GM18873 (cell line): Measurements from ENCODE around the gene DMRT3.
"Not testable (repeated sequence)": the region's sequence is repeated elsewhere in the genome, so short reads cannot be mapped to it uniquely, and the experiment has no call there.

Experiments used
- ATAC-seq: cut with Tn5 transposase; IDR thresholded peaks from one replicate; pipeline ENCODE4 v1.9.1; 2021; ENCODE audit warnings: mild to moderate bottlenecking, moderate library complexity, moderate number of reproducible peaks; ENCODE audit not compliant: unreplicated experiment, low FRiP score

The DMRT3 gene

DNA sequence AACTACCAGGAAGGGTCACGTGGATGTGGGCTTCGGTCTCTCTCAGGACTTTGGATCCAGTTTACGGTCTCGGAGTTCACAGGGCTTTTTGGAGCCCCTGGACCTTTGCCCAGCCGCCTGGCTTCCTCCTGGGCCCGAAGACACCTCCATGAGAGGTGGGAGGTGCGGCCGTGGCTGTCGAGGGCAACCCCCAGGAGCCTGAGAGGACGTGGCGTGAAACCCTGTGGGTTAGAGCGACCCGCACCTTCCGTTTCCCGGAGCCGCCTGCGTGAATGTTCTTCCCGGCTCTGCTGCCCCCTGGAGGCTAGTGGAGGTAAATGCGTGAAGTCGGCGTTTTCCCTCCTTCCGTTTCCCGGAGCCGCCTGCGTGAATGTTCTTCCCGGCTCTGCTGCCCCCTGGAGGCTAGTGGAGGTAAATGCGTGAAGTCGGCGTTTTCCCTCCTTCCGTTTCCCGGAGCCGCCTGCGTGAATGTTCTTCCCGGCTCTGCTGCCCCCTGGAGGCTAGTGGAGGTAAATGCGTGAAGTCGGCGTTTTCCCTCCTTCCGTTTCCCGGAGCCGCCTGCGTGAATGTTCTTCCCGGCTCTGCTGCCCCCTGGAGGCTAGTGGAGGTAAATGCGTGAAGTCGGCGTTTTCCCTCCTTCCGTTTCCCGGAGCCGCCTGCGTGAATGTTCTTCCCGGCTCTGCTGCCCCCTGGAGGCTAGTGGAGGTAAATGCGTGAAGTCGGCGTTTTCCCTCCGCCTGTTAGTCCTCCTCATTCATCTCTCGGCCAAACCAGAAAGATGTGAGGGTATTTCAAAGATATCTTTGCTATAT lies 22.1 kb downstream of the DMRT3 start:
- not testable (repeated sequence) for ATAC-seq

DNA sequence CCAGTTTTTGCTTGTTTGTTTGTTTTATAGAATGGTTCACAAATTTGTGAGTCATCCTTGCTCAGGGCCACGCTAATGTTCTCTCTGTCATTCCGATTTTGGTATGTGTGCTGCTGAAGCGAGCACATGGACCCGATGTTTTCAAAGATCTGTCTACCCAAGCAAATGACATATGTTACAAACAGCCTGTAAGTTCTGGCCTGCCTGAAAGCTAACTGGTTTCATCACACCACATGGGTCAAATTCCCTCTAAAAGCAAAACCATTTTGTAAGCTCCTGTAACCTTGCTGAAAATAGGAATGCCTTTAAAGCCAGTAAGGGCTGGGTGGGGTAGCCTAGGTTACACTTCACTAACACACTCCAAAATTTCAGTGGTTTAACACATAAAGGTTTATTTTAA lies 25.4 kb downstream of the DMRT3 start:
- ATAC-seq: no peak

- ATAC-seq: no peak
These were observed 26.2 kb downstream of the DMRT3 start for GRCh38 chr9:1002678-1003077.

- no peak for ATAC-seq
These were observed 28.7 kb downstream of the DMRT3 start for GRCh38 chr9:1005043-1005667.

GRCh38 chr9:1007312-1007711 lies 30.9 kb downstream of the DMRT3 start:
- no peak for ATAC-seq

GRCh38 chr9:1008216-1008615 lies 31.8 kb downstream of the DMRT3 start:
- ATAC-seq: no peak

DNA sequence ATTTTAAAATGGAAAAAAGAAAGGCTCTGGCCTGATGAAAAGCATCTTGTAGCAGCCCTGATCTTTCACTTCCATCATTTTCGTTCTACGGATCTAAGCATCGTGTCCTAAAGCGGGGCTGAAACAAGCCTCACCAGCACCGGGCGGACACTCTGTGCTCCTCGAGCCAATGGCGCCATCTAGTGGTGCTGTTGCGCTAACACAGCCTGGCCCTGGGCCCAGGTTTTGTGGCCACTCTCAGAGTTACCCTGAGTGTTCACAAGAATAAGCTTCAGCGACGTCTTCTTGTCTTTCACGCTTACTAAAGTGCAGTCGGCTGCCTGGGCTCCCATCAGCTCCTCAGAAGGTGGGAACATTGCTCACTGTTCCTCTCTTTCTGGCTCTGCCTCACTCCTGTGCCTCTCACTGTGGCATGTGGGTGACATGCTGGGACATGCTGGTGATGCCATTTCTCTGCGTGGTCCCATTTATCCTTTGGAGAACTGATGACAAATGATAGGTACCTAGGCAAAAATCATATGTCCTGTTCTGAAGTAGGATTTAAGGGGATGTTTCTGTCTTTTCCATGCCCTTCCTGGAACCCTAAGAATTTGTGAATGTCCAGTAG lies 32.7 kb downstream of the DMRT3 start:
- ATAC-seq: peak; percentile 94

DNA sequence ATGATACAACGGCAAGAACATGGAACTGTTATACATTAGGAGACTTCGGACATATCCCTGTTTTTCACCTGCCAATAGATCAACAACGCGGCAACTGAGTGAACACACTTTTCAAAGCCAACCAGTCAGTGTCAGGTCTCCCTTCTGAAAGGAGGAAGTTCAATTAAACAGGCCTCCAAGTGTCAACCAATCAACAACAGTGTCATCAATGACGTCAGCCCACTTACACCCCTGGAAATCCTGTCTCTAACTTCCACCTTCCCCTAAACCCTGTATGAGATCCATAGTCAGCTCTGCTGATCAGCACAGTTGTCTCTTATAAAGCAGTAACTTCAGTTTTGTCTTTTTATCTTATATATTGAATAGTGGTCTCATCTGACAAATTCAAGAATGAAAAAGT lies 36.6 kb downstream of the DMRT3 start:
- no peak for ATAC-seq

DNA sequence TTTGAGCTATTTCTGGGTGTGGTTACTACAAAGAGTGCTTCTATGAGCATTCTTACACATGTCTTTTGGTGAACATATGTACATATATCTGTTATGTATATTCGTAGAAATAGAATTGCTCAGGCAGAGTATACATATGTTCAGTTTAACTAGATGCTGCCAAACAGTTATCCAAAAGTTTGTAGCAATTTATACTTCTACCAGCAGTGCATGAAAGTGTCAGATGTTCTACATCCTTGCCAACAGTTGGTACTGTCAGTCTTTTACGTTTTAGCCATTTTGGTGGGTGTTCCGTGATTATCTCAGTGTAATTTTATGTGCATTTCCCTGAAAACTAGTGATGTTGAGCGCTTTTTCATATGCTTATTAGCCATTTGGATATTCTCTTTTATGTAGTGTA lies 37.8 kb downstream of the DMRT3 start:
- no peak for ATAC-seq

DNA sequence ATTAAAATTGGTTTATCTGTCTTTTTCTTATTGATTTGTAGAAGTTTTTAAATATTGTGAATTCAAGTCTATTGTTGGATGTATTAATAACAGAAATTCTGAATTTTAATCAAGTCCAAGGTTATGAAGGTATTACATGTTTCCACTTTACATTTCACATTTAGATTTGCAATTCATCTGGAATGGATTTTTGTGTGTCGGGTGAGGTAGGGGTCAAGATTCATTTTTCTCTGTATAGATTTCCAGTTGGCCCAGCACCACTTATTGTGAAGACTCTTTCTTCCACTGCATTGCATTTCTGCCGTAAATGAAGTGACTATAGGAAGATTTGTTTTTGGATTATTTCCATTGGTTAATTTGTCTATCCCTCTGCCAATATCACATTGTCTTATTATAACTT lies 38.2 kb downstream of the DMRT3 start:
- no peak for ATAC-seq

- no peak for ATAC-seq
These were observed 41.7 kb downstream of the DMRT3 start for GRCh38 chr9:1018121-1018520.

- ATAC-seq: no peak
These were observed 47.7 kb downstream of the DMRT3 start for GRCh38 chr9:1024112-1024511.

DNA sequence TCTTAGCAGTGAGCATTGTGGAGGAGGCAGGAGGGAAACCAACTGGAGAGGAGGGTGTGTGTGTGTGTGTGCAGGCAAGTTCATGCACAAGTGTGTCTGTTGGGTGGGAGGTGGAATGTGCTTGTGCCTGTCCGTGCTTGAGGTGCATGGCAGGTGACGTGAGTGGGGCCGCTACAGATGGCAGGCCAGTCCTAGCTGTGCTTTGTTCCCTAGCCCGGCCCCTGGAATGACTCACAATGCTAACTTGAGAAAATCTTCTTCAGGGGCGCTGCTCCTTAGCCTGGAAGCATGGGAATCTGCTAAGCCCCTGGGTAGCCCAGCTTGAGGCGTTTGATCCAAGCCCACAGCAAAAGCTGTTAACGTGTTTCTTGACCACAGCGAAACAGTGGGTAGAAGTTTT lies 48.7 kb downstream of the DMRT3 start:
- no peak for ATAC-seq

DNA sequence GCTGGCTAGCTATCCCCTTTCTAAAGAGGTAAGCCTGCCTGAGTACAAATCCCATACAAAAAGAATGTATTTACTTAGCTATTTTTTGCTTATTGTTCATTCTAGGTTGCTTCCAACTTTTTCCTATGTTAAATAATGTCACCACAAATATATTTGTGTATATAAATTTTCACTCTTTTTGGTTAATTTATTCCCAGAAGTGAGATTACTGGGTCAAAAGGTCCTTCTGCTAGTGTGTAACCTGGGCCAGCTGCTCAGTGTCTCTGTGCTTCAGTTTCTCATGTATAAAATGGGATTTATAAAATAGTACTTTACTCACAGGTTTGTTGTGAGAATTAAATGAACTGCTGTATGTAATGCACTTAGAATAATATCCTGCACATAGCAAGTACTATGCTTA lies 49.8 kb downstream of the DMRT3 start:
- no peak for ATAC-seq

- ATAC-seq: no peak
These were observed 52.2 kb downstream of the DMRT3 start for GRCh38 chr9:1028501-1029190.

DNA sequence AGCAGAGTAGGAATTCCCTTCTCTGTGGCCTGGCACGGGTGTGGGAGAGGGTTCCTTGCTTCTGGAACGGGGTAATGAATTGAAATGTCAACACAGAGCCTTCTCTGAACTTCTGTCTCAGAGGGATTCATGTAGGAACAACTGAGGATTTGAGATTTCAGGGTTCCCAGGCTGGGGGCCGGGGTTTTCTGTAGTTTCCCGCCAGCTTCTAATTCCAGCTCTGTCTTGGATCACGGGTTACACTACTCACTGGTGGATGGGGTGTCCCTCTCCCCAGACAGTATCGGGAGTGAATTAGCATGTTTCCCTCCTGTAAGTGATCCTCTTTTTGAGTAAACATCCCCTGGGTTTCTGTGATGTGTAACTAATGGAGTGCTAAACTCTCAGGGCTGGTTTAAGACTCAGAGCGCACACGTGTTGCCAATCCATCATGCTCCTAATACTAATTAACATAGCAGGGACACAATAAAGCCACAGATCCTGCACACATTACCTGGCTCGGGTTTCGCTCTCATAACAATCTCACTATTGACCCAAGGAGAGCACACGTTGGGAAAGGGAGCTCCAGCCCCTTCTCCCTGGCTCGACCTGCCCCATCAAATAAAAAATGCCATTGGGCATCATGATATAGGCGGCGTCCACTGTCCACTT lies 55.6 kb downstream of the DMRT3 start:
- ATAC-seq: no peak

DNA sequence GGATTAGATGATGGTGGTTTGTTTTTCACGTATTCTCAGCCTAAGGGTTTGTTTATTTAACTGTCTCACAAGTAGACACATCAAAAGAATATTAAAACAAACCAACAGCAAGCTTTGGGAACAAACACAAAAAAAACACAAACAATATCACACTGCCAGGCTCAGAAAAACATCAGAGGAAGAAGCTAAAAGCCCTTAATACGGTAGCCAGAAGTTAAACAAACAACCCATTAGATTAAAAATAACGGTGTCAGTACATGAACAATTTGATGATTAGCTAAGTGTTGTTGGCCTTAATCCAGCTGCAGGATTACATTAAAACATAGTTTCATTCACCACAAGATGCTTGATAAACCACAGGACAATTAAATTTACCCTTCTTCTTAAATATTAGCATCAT lies 57.8 kb downstream of the DMRT3 start:
- no peak for ATAC-seq

DNA sequence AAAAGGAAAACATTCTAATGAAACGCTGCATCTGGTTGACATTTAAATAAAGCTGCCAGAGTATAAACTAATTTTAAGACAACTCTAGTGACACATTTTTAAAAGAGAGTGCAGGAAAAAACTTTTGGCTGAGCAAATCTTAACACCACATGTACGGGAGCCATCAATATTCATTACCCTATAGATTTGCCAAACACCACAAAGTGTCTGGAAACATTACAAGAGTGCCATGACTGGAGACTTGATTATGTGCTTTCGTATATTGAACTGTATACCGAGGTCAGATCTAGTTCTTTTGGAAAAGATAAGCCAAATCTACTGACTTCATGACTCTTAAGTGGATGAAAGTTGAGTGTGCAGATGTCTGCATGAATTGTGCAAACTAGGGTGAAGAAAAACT lies 63.1 kb downstream of the DMRT3 start:
- no peak for ATAC-seq
